ENCODE data around the gene NIBAN1.

GRCh38 chr1:184958554-184959353, 15.6 kb downstream of the NIBAN1 start:
- TF ChIP-seq CTCF (conservative IDR thresholded peaks at IDR 0.05) = no peak
- no peak for TF ChIP-seq ZFX (IDR thresholded peaks at IDR 0.05)

All from C4-2B (cell line).